GM18909 (cell line): ENCODE data around the gene KSR1.

ENCODE experiments used
- ATAC-seq: cut with Tn5 transposase; IDR thresholded peaks from one replicate; pipeline ENCODE4 v1.9.1; 2021; ENCODE audit warnings: mild to moderate bottlenecking; ENCODE audit not compliant: unreplicated experiment, poor library complexity

The KSR1 gene

GRCh38 chr17:27562777-27563455 lies 106.7 kb downstream of the KSR1 start:
- ATAC-seq: no peak

GRCh38 chr17:27563532-27563931 lies 107.3 kb downstream of the KSR1 start:
- ATAC-seq: no peak

- ATAC-seq: no peak
Observed at GRCh38 chr17:27564463-27564862, 108.2 kb downstream of the KSR1 start.

GRCh38 chr17:27565874-27566670 lies 109.8 kb downstream of the KSR1 start:
- ATAC-seq: no peak

- no peak for ATAC-seq
Observed at GRCh38 chr17:27566671-27567562, 110.7 kb downstream of the KSR1 start.

- ATAC-seq: no peak
Observed at GRCh38 chr17:27567563-27567859, 111.3 kb downstream of the KSR1 start.

- no peak for ATAC-seq
Observed at GRCh38 chr17:27568216-27568615, 112.0 kb downstream of the KSR1 start.

GRCh38 chr17:27568811-27569210 lies 112.6 kb downstream of the KSR1 start:
- ATAC-seq: no peak

- ATAC-seq: no peak
Observed at GRCh38 chr17:27569257-27569722, 113.0 kb downstream of the KSR1 start.

GRCh38 chr17:27569884-27570577 lies 113.8 kb downstream of the KSR1 start:
- no peak for ATAC-seq

- ATAC-seq: no peak
Observed at GRCh38 chr17:27570578-27570914, 114.3 kb downstream of the KSR1 start.

- no peak for ATAC-seq
Observed at GRCh38 chr17:27571563-27572352, 115.5 kb downstream of the KSR1 start.

GRCh38 chr17:27572665-27573064 lies 116.4 kb downstream of the KSR1 start:
- no peak for ATAC-seq

GRCh38 chr17:27573548-27573947 lies 117.3 kb downstream of the KSR1 start:
- ATAC-seq: no peak

- no peak for ATAC-seq
Observed at GRCh38 chr17:27573971-27574525, 117.8 kb downstream of the KSR1 start.

GRCh38 chr17:27575096-27575911 lies 119.1 kb downstream of the KSR1 start:
- no peak for ATAC-seq

- no peak for ATAC-seq
Observed at GRCh38 chr17:27575912-27576252, 119.6 kb downstream of the KSR1 start.

- no peak for ATAC-seq
Observed at GRCh38 chr17:27576477-27577083, 120.3 kb downstream of the KSR1 start.
